ENCODE measurements around the gene MESP1.

MESP1 gene

GRCh38 chr15:89749951-89750559 is 994 bp downstream of the MESP1 start:
- TF ChIP-seq CTCF (IDR thresholded peaks at IDR 0.05; ENCODE audit: low read depth, low read length, missing control alignments), result no peak
- no peak for DNase-seq (ENCODE audit: low read depth)

GRCh38 chr15:89749526-89749925 is 1.5 kb downstream of the MESP1 start:
- TF ChIP-seq CTCF (IDR thresholded peaks at IDR 0.05; ENCODE audit: low read depth, low read length, missing control alignments), result no peak
- H3K4me3 ChIP-seq (ENCODE audit: low read depth, low read length), result no peak overlapping the region
- DNase-seq (ENCODE audit: low read depth), result no peak

More at GRCh38 chr15:89749951-89750559, 994 bp downstream of the MESP1 start:
- H3K4me3 ChIP-seq (ENCODE audit: low read depth, low read length), result peak overlapping the region; percentile 77

- no peak for TF ChIP-seq CTCF (IDR thresholded peaks at IDR 0.05; ENCODE audit: low read depth, low read length, missing control alignments)
- no peak overlapping the region for H3K4me3 ChIP-seq (ENCODE audit: low read depth, low read length)
- DNase-seq (ENCODE audit: low read depth), result no peak
Observed at GRCh38 chr15:89749054-89749453, 2.0 kb downstream of the MESP1 start.

- TF ChIP-seq CTCF (IDR thresholded peaks at IDR 0.05; ENCODE audit: low read depth, low read length, missing control alignments), result no peak
- no peak for DNase-seq (ENCODE audit: low read depth)
- H3K4me3 ChIP-seq (ENCODE audit: low read depth, low read length), result no peak overlapping the region
Observed at GRCh38 chr15:89747708-89748682, 3.1 kb downstream of the MESP1 start.

GRCh38 chr15:89746386-89746780 is 4.7 kb downstream of the MESP1 start:
- no peak for TF ChIP-seq CTCF (IDR thresholded peaks at IDR 0.05; ENCODE audit: low read depth, low read length, missing control alignments)
- no peak for DNase-seq (ENCODE audit: low read depth)
- no peak overlapping the region for H3K4me3 ChIP-seq (ENCODE audit: low read depth, low read length)

- DNase-seq (ENCODE audit: low read depth), result no peak
Observed at GRCh38 chr15:89745768-89746167, 5.3 kb downstream of the MESP1 start.

More at GRCh38 chr15:89745768-89746167, 5.3 kb downstream of the MESP1 start:
- TF ChIP-seq CTCF (IDR thresholded peaks at IDR 0.05; ENCODE audit: low read depth, low read length, missing control alignments), result no peak
- H3K4me3 ChIP-seq (ENCODE audit: low read depth, low read length), result no peak overlapping the region
